ENCODE data around the gene EVA1C.

- no peak for TF ChIP-seq CGGBP1 (CRISPR knock-in tag; IDR thresholded peaks at IDR 0.05)
- no peak for TF ChIP-seq ZNF384 (IDR thresholded peaks at IDR 0.05; ENCODE audit: low read depth, low read length)
- TF ChIP-seq REST (IDR thresholded peaks at IDR 0.05; ENCODE audit: borderline replicate concordance): no peak
- TF ChIP-seq REST (CRISPR knock-in tag; IDR thresholded peaks at IDR 0.05; ENCODE audit: low read depth): no peak
- TF ChIP-seq HCFC1 (IDR thresholded peaks at IDR 0.05; ENCODE audit: low read depth, low read length): no peak
- no peak for TF ChIP-seq MTA2 (IDR thresholded peaks at IDR 0.05; ENCODE audit: low read depth)
- TF ChIP-seq FOXK2 (conservative IDR thresholded peaks at IDR 0.05 in 1 of 2, IDR thresholded peaks at IDR 0.05 in 1 of 2; ENCODE audit: low read depth in 2 of 2): no peak
- TF ChIP-seq ATF4 (CRISPR knock-in tag; IDR thresholded peaks at IDR 0.05): no peak
- no peak for TF ChIP-seq ZNF134 (CRISPR knock-in tag; conservative IDR thresholded peaks at IDR 0.05)
- TF ChIP-seq HDAC1 (IDR thresholded peaks at IDR 0.05): no peak
- no peak for TF ChIP-seq RAD51 (IDR thresholded peaks at IDR 0.05; ENCODE audit: borderline replicate concordance, low read depth)
- no peak for TF ChIP-seq ZNF232 (CRISPR knock-in tag; IDR thresholded peaks at IDR 0.05)
These were observed 25.4 kb upstream of the EVA1C start for GRCh38 chr21:32387151-32387550.
